NCI-H748 (cell line): ENCODE data around the gene SLC17A5.
"Not testable (repeated sequence)": the region's sequence is repeated elsewhere in the genome, so short reads cannot be mapped to it uniquely, and the experiment has no call there.

ENCODE experiments used
- DNase-seq: peaks from one replicate; lab custom pipeline; 2025; ENCODE audit not compliant: unreplicated experiment; lab: John Stamatoyannopoulos, UW

Gene SLC17A5

DNA sequence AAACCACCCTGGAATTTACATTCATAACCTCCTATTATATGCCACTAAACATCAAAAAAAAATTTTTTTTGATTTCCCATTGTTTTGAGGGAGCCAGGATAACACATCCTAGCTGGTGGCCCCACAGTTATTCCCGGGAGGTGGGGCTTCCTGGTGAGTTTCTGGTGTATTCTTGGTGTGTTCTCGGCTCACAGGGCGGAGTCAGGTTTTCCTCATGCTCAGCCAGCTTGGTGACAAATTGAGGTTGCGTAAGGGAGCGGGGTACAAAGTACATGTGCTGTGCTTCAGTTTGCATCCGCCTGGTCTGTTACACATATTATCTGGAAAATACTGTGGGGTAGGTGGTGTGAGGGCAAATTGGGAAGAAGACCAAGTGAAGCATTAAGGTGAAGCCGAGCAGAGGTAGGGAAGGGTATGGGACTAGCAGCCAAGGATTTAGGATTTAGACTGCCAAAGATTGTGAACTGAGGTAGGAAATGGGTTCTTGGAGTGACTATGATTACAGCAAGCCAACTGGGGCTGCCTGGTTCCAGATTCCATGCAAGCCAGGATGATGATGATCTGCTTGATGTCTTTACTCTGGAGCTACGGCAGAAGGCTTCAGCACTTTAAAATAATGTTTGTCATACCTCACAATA, 86.7 kb downstream of the SLC17A5 start:
- DNase-seq, result no peak

DNA sequence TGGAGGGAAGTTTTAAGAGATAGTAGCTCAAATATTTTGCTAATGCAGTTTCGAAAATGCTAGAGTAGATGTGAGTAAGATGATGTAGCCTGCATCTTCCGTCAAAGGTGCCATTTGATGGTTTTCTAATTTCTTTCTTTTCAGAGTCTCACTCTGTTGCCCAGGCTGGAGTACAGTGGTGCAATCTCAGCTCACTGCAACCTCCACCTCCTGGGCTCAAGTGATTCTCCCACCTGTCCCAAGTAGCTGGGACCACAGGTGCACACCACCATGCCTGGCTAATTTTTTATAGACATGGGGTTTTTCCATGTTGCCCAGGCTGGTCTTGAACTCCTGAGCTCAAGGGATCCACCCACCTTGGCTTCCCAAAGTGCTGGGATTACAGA, 87.3 kb downstream of the SLC17A5 start:
- not testable (repeated sequence) for DNase-seq

DNA sequence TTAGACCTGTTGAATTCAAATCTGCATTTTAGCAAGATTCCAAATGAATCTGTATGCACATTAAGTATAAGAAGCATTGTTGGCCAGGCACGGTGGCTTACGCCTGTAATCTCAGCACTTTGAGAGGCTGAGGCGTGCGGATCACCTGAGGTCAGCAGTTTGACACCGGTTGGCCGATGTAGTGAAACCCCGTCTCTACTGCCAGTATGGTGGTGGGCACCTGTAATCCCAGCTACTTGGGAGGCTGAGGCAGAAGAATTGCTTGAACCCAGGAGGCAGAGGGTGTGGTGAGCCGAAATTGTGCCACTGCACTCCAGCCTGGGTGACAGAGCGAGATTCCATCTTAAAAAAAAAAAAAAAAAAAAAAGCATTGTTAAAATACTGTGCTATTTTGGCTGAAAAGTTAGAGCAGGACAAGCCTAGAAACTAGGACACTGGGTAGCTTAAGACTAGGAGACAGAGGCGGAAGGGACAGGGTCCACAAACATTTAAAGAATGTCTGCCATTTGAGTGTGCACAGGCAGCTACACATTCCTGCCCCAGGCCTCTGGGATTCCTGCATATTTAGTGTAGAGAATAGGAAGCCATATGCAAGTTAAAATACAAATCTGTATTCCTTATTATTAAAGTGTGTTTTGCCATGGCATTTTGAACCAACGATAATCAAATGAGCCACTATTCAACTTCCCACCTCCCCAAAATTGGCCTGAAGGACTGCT, 87.9 kb downstream of the SLC17A5 start:
- no peak for DNase-seq

DNA sequence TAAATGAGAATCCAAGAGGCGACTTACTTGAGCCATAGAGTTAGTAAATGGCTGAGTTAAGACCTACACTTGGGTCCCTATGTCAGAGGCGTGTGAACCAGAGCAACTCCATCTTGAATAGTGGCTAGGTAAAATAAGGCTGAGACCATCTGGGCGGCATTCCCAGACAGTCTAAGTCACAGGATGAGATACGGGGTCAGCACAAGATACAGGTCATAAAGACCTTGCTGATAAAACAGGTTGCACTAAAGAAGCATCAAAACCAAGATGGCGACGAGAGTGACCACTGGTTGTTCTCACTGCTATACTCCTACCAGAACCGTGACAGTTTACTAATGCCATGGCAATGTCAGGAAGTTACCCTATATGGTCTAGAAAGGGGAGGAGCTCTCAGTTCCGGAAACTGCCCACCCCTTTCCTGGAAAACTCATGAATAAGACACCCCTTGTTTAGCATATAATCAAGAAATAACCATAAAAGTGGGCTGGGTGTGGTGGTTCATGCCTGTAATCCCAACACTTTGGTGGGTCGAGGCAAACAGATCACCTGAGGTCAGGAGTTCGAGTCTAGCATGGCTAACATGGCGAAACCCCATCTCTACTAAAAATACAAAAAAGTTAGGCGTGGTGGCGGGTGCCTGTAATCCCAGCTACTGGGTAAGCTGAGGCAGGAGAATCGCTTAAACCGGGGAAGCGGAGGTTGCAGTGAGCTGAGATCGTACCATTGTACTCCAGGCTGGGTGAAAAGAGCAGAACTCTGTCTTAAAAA, 89.0 kb downstream of the SLC17A5 start:
- no peak for DNase-seq

DNA sequence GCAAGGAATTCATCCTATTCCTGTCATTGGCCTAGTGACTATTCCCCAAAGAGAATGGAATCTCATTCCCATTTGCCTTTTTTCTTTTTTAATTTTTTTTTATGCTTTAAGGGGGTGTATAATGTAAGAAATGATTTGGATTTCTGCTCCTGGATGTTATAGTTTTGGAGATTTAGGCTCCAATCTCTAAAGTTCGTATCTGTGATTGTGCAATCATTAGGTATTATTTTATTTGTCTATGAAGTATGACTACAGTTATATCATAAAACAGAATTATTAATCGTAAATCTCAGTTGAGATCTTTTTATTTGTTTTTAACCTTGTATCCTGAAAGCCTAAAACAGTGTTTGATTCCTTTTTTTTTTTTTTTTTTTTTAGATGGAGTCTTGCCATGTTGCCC, 91.2 kb downstream of the SLC17A5 start:
- no peak for DNase-seq

DNA sequence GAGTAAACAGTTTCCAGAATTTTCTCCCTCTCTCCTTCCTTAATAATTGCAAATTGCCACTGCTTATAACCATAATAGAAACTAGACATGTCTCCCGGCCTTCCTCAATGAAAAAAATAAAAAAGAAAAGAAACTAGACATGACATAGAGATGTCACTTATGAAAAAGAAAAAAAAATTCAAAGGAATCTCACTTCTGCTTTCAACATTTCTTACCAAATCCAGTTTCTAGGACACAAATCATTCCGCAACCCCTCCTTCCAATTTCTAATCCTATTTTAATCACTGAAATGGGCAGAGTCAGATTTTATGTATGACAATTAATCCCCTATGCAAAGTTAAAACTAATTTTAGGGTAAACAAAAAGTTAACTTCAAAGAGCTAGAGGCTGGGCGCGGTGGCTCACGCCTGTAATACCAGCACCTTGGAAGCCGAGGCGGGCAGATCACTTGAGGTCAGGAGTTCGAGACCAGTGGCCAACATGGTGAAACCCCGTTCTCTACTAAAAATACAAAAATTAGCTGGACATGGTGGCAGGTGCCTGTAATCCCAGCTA, 92.9 kb downstream of the SLC17A5 start:
- DNase-seq, result no peak

DNA sequence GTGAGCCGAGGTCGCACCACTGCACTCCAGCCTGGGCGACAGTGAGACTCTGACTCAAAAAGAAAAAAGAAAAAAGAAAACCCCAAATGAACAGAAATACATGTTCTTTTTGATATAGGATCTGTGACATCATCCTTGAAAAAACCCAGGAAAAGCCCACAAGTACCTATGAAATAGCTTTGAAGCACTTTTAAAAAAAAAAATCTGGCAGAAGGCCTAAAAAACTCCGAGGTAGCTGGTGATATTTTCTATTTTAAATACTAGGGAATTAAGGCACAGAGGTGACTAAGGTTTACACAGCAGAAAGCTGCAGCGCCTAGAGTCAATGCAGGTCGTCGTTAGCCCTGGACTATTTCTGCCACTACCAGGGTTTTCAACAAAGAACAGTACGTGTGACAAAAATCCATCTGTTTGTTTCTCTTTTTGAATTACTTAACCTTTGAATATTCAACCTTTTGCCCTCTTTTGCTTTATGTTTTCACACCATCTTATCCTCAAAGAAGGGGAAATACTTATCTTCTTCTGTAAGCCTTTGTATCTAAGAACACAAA, 93.5 kb downstream of the SLC17A5 start:
- no peak for DNase-seq

DNA sequence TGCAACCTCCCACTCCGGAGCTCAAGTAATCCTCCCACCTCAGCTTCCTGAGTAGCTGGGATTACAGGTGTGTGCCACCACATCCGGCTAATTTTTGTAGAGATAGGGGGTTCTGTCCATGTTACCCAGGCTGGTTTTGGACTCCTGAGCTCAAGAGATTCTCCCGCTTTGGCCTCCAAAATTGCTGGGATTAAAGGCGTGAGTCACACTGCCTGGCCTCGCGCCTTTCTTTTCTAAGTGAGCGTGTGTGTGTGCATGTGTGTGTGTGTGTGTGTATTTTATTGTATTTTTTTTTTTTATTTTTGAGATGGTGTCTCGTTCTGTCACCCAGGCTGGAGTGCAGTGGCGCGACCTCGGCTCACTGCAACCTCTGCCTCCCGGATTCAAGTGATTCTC, 94.4 kb downstream of the SLC17A5 start:
- DNase-seq, result not testable (repeated sequence)

DNA sequence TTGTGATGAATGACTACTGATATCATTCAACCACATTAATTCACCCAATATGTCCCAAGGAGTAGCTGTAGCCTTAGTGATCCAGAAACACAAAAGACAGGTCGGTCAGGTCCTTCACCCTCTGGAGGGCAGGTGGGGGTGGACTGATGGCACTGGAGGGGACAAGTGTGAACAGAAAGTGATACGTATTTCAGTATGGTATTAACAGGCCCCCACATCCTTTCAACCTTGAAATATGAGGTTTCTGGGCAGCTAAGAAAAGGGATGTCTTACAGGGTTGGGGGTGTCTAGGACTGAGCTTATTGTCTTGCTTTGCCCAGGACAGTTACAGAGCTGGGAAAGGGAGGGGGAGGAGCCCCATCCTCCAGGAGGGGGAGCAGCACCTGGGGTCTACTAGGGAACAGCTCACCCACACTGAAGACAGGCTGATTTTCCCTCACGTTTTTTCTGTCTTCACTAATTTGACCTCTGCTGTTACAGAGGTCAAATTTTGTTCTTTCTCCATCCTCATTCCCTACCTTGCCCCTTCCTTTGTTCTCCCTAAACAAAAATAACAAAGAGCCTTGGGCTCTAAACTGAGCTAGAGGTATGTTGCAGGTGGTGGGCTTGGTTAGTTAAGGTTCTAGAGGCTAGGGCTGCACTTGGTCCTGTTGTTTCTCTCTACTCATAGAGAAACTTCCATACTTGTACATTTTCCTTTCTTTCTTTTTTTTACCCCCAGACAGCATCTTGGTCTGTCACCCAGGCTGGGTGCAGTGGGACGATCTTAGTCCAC, 95.0 kb downstream of the SLC17A5 start:
- DNase-seq, result no peak

DNA sequence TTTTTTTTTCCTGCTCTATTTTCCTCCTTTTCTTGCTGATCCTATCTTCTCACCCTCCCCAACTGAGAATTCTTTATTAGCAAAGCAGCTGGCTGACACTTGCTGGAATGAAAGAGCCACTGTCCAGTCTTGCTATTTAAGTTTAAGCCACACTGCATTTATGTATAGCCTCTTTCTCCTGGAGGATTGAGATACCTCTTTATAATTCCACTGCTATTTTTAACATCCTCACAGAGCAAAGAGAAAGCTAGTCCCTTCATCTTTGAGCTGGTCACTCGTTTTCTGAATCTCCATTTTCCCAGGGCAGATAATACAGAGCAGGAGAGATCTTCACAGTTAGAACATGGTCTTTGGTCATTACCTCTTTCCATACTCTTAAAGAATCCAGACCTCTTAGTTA, 97.0 kb downstream of the SLC17A5 start:
- no peak for DNase-seq

DNA sequence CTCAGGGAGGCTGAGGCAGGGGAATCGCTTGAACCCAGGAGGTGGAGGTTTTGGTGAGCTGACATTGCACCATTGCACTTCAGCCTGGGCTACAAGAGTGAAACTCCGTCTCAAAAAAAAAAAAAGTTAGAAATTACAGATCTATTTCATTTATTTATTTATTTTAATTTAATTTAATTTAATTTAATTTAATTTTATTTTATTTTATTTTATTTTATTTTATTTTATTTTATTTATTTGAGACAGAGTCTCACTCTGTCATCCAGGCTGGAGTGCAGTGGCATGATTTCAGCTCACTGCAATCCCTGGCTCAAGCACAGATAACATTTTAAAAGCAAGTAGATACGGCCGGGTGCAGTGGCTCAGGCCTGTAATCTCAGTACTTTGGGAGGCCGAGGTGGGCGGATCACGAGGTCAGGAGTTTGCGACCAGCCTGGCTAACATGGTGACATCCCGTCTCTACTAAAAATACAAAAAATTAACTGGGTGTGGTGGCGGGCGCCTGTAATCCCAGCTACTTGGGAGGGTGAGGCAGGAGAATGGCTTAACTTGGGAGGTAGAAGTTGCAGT, 98.3 kb downstream of the SLC17A5 start:
- DNase-seq, result not testable (repeated sequence)

DNA sequence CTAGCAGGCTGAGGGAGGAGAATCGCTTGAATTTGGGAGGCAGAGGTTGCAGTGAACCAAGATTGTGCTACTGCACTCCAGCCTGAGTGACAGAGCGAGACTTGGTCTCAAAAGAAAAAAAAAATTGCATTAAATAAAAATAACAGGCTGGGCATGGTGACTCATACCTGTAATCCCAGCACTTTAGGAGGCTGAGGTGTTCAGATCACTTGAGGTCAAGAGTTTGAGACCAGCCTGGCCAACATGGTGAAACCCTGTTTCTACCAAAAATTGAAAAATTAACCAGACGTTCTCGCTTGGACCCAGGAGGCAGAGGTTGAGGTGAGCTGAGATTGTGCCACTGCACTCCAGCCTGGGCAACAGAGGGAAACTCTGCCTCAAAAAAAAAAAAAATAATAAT, 102.7 kb downstream of the SLC17A5 start:
- DNase-seq, result not testable (repeated sequence)

DNA sequence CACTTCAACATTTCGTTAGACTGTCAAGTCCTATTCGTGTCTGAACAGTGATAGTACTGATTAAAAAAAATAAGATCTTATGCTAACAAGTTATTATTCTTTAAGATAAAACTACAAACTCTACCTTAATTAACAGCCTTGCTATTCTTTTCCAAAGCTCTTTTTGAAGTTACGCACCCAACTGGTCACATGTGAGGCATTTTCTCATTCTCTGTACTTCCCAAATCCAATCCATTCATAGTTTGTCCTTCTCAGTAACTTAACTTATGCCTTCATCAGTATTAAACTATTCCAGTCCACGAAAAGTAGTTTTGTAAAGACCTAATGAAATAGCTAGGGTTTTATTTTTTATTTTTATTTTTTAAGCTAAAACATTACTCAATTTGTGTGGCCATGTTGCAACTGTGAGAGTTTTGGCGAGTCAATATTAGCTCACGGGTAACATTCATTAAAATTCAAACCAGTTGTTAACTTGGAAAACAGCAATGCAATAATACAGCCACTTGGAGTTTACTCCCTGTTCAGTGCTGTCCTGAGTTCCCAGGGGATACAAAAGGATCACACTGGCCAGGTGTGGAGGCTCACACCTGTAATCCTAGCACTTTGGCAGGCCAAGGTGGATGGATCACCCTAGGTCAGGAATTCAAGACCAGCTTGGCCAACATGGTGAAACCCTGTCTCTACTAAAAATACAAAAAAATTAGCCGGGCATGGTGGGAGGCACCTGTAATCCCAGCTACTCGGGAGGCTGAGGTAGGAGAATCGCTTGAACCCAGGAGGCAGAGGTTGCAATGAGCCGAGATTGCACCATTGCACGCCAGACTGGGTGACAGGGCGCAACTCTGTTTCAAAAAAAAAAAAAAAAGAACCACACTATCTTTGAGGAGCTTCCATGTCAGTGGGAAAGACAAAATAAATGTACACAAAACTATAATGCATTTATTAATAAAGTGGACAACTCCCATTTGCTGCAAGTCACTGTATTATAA, 105.0 kb downstream of the SLC17A5 start:
- DNase-seq, result no peak

DNA sequence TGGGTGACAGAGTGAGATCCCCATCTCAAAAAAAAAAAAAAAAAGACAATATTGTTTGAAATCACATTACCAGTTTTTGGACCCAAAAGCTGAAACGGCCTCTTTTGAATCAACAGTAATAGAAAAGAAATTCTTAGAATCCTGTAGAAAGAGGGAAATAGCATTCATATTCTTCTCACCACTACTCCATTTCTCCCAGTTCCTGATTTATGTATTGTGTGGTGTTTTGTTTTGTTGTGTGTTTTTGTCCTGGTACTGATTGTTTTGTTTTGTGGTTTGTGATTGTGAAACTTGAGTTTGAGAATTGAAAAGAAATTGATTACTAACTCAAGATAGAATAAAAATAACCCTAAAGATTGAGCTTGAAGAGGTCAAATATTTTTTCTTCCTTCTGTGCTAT, 106.8 kb downstream of the SLC17A5 start:
- DNase-seq, result no peak
